ENCODE results near the gene C3. TPM values are rescaled to one million over a fixed set of nuclear protein-coding genes. Genes with fewer than 3 reads are reported as not detected.

The C3 gene
- 1.5 and 1.6 TPM in 2 replicates for total RNA-seq
- long read RNA-seq, partial matches to known transcripts, result 2 of 2 reads
- long read RNA-seq, other reads (novel, unspliced or antisense), result 0 of 2 reads

DNA sequence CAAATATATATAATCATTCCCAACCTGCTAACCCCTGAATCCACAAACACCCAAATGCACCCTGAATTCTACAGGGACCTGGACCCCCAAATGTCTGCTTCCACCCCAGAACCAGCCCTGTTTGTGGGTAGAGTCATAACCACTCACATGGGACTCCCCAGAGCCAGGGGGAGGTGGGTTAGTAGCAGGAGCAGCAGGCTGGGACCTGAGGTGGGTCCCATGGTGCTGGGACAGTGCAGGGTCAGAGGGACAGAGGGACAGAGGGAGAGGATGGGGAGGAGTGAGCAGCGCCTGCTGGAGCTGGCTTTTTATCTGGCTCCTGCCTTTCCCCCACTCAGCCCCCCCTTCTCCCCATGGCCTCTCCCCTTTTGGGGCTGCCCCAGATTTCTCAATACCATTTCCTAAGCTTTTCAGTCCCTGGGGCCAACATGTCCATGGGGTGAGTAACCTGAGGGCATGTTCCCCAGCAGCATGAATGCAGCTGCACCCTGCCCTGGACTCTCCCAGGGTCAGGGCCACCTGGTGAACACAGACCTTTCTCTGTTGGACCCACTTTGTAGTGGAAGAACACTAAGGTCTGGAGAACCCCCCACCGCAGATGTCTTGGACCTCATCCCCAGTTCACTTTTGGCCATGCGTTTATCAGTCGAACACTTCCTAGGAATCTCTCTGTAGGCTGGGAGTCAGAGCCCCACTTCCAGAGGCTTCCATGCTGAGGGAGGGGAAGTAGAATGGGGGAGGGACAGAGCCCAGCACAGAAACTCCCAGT lies at the start of gene C3:
TSS of gene C3 (minus strand) at position 282 of the 769 bp plus-strand sequence. CDS start at position 221, 61 bp downstream.
- DNase-seq (ENCODE audit: low spot score, unreplicated experiment), result no peak
- H3K36me3 Mint-ChIP-seq (ENCODE audit: insufficient read depth), result no peaks in the 10 kb centered on the region
- no peak within 1 kb of the TSS for H3K4me3 Mint-ChIP-seq (ENCODE audit: low read depth)
- H3K27me3 Mint-ChIP-seq, result peaks cover 16% of the 10 kb centered on the region
- peaks cover 16% of the 10 kb centered on the region for H3K4me1 Mint-ChIP-seq (ENCODE audit: low read depth)
- H3K9me3 Mint-ChIP-seq (ENCODE audit: low read depth), result no peaks in the 10 kb centered on the region
- H3K27ac Mint-ChIP-seq, result no peak within 1 kb of the TSS
- TF ChIP-seq, protein P1, sequence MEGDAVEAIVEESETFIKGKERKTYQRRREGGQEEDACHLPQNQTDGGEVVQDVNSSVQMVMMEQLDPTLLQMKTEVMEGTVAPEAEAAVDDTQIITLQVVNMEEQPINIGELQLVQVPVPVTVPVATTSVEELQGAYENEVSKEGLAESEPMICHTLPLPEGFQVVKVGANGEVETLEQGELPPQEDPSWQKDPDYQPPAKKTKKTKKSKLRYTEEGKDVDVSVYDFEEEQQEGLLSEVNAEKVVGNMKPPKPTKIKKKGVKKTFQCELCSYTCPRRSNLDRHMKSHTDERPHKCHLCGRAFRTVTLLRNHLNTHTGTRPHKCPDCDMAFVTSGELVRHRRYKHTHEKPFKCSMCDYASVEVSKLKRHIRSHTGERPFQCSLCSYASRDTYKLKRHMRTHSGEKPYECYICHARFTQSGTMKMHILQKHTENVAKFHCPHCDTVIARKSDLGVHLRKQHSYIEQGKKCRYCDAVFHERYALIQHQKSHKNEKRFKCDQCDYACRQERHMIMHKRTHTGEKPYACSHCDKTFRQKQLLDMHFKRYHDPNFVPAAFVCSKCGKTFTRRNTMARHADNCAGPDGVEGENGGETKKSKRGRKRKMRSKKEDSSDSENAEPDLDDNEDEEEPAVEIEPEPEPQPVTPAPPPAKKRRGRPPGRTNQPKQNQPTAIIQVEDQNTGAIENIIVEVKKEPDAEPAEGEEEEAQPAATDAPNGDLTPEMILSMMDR (IDR thresholded peaks at IDR 0.05; ENCODE audit: unreplicated experiment), result no peak

DNA sequence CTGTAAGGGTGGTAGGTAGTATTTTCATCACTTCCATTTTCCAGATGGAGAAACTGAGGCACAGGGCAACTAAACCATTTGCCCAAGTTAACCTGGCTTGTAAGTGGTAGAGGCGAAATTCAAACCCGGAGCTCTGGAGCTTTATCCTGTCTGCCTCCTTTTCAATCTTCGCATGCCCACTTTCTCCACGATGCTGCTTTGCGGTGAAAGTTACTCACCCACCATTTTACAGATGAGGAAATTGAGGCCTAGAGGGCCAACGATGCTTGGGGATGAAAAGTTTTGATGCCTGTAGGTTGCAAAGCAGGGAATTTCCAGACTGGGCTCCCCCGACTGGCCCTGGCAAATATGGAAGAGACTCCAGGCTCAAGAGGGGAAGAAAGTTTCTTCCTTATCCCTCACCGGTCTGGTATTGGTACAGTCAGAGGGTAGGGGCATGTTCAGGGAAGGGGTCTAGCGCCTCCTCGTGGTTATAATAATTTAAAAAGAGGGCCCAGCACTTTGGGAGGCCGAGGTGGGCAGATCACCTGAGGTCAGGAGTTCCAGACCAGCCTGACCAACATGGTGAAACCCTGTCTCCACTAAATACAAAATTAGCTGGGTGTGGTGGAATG lies 48.7 kb upstream of the C3 start:
- no peak overlapping the region for H3K4me3 Mint-ChIP-seq (ENCODE audit: low read depth)
- peaks cover 18% of the 10 kb centered on the region for H3K4me1 Mint-ChIP-seq (ENCODE audit: low read depth)
- no peak overlapping the region for H3K27ac Mint-ChIP-seq
- H3K36me3 Mint-ChIP-seq (ENCODE audit: insufficient read depth), result no peaks in the 10 kb centered on the region
- TF ChIP-seq, protein P1 (IDR thresholded peaks at IDR 0.05; ENCODE audit: unreplicated experiment), result peak; percentile 42
- H3K9me3 Mint-ChIP-seq (ENCODE audit: low read depth), result no peaks in the 10 kb centered on the region
- DNase-seq (ENCODE audit: low spot score, unreplicated experiment), result no peak
- H3K27me3 Mint-ChIP-seq, result peaks cover 10% of the 10 kb centered on the region

DNA sequence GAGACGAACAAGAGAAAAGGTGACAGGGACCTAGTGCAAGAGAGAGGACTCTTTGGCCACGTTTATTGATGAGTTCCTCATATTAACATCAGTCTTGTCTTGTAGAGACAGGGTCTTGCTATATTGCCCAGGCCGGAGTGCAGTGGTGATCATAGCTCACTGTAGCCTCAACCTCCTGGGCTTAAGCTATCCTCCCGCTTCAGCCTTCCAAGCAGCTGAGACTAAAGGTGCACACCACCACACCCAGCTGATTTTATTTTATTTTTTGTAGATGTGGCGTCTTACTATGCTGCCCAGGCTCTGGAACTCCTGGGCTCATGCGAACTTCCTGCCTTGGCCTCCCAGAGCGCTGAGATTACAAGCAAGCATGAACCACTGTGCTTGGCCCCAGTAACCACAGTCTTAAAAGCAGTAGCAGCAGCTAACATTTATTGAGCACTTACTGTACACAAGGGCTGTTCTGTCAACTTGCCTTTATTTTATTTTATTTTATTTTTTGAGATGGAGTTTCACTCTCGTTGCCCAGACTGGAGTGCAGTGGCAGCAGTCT lies 47.9 kb upstream of the C3 start:
- TF ChIP-seq, protein P1 (IDR thresholded peaks at IDR 0.05; ENCODE audit: unreplicated experiment), result no peak
- Mint-ChIP-seq H3K9me3 (ENCODE audit: low read depth) (no peaks in the 10 kb centered on the region), H3K4me1 (ENCODE audit: low read depth) (peaks cover 18% of the 10 kb centered on the region), H3K36me3 (ENCODE audit: insufficient read depth) (no peaks in the 10 kb centered on the region), H3K27me3 (peaks cover 10% of the 10 kb centered on the region), H3K4me3 (ENCODE audit: low read depth) (peak overlapping the region; percentile 79), H3K27ac (no peak overlapping the region)
- no peak for DNase-seq (ENCODE audit: low spot score, unreplicated experiment)

DNA sequence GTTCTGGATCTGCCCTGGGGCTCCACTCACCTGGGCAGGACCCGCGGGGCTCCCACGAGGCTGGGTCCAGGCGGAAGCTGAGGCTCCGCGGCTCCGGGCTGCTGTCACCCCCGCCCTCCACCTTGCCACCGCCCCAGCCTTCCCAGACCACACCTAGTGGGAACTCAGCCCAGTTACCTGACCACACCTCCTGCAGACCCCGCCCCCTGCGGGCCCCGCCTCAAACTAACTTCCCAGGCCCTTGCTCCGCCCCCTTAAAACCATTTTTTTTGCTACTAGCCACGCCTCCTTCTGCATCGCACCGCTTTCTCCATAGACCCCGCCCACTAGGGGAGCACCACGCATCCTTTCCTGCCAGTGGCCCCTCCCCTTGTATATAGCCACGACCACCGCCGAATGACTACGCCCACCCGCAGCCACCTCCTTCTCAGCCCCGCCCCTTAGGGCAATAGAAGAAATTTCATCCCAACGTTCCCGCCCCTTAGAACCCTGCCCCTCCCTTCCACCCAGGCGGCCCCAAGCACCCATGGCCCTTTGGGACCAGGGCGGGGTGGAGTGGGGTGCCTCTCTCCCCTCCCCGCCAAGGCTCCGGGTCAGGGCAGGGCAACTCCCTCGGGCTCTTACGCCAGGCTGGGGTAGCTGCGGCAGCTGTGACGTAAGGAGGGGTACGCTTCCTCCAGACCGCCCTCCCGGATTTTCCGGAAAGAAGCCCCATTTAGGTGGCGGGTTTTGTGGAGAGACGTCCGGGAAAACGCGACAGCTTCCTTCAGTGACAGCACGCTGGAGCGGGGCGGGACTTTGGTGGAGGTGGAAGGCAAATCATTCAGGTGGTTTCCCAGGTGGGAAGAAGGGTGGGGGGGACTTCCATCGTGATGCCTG lies 47.1 kb upstream of the C3 start, which contains the start of gene SH2D3A:
TSS of gene SH2D3A (minus strand) at position 79 of the 879 bp plus-strand sequence. CDS start 3,687 bp downstream, outside the sequence.
- DNase-seq (ENCODE audit: low spot score, unreplicated experiment), result peak; percentile 86
- H3K36me3 Mint-ChIP-seq (ENCODE audit: insufficient read depth), result no peaks in the 10 kb centered on the region
- peak within 1 kb of the TSS; percentile 96 for H3K27ac Mint-ChIP-seq
- no peaks in the 10 kb centered on the region for H3K9me3 Mint-ChIP-seq (ENCODE audit: low read depth)
- peaks cover 10% of the 10 kb centered on the region for H3K27me3 Mint-ChIP-seq
- H3K4me3 Mint-ChIP-seq (ENCODE audit: low read depth), result peak within 1 kb of the TSS; percentile 79
- H3K4me1 Mint-ChIP-seq (ENCODE audit: low read depth), result peaks cover 18% of the 10 kb centered on the region
- TF ChIP-seq, protein P1 (IDR thresholded peaks at IDR 0.05; ENCODE audit: unreplicated experiment), result no peak

DNA sequence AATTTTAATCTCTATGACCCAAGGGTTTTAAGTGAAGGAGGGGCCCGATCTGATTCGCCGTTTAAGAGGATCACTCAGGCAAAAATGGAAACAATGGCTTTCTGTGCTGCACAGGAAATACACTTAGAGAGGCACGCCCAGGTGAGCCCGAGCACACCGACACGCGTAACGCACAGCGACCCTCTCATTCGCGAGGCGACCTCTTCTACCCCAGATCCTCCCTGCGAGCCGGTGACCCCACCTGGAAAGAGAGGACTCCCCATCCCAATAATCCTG lies 46.6 kb upstream of the C3 start:
- Mint-ChIP-seq H3K4me3 (ENCODE audit: low read depth) (peak overlapping the region; percentile 79), H3K36me3 (ENCODE audit: insufficient read depth) (no peaks in the 10 kb centered on the region), H3K27me3 (peaks cover 10% of the 10 kb centered on the region), H3K9me3 (ENCODE audit: low read depth) (no peaks in the 10 kb centered on the region), H3K4me1 (ENCODE audit: low read depth) (peaks cover 18% of the 10 kb centered on the region), H3K27ac (peak overlapping the region; percentile 96)
- DNase-seq (ENCODE audit: low spot score, unreplicated experiment), result no peak
- TF ChIP-seq, protein P1 (IDR thresholded peaks at IDR 0.05; ENCODE audit: unreplicated experiment), result no peak

Data from progenitor cell of endocrine pancreas (in vitro differentiated cells).